SK-N-SH (cell line): ENCODE measurements around the gene SLC8A1.

Source experiments
- CHD2 ChIP-seq: fragments of 150-350 bp; IDR thresholded peaks from 2 replicates; pipeline ENCODE4 v1.6.1; 2018; ENCODE audit warnings: low read length; ENCODE audit not compliant: partially characterized antibody
- RCOR1 ChIP-seq: fragments of 150-350 bp; IDR thresholded peaks from 2 replicates; pipeline ENCODE4 v1.6.1; 2017; ENCODE audit warnings: antibody characterized with exemption, low read length
- TF ChIP-seq, protein P1 (sequence below): fragments of 200-600 bp; sonication (generic); IDR thresholded peaks from 2 replicates; pipeline ENCODE4 v1.6.1; 2017; ENCODE audit warnings: antibody characterized with exemption, mild to moderate bottlenecking, moderate library complexity
- TF ChIP-seq, protein P2 (sequence below): fragments of 150-350 bp; IDR thresholded peaks from 2 replicates; pipeline ENCODE4 v1.6.1; 2016; ENCODE audit warnings: mild to moderate bottlenecking, low read depth, low read length

DNA sequence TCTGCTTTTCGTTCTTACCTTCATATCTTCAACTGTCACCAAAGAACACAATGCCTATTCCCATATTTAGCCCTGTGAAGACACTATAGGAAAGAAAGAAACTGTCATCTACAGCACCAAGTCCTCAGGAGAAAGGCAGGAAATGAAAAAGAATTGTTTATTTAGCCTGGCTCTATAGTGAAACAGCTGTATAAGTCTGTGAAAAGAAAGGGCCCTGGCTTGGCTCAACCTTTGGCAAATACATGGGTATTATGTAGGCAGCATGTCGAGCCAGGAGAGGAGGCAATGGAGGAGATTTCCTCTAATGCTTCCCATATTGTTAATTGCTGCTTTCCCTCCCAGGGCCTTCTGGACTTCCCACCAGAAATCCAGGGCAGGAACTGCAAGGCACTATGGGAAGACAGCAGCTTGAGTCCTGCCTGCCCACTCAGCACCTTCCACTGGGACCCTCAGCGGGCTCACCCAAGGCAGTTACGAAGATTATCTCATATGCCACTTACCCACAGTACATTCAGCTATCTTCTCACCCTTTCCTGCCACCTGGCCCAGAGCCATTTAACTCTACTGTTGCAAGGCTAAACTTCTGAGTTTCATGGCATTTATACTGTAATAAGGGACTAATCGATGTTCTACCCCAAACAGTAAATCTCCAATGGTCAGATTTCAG, 30.1 kb downstream of the SLC8A1 start:
- TF ChIP-seq, protein P1, sequence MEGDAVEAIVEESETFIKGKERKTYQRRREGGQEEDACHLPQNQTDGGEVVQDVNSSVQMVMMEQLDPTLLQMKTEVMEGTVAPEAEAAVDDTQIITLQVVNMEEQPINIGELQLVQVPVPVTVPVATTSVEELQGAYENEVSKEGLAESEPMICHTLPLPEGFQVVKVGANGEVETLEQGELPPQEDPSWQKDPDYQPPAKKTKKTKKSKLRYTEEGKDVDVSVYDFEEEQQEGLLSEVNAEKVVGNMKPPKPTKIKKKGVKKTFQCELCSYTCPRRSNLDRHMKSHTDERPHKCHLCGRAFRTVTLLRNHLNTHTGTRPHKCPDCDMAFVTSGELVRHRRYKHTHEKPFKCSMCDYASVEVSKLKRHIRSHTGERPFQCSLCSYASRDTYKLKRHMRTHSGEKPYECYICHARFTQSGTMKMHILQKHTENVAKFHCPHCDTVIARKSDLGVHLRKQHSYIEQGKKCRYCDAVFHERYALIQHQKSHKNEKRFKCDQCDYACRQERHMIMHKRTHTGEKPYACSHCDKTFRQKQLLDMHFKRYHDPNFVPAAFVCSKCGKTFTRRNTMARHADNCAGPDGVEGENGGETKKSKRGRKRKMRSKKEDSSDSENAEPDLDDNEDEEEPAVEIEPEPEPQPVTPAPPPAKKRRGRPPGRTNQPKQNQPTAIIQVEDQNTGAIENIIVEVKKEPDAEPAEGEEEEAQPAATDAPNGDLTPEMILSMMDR = no peak
- TF ChIP-seq CHD2 (no peak), RCOR1 (no peak)
- TF ChIP-seq, protein P2, sequence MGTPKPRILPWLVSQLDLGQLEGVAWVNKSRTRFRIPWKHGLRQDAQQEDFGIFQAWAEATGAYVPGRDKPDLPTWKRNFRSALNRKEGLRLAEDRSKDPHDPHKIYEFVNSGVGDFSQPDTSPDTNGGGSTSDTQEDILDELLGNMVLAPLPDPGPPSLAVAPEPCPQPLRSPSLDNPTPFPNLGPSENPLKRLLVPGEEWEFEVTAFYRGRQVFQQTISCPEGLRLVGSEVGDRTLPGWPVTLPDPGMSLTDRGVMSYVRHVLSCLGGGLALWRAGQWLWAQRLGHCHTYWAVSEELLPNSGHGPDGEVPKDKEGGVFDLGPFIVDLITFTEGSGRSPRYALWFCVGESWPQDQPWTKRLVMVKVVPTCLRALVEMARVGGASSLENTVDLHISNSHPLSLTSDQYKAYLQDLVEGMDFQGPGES = no peak
